HuH-7 (cell line): ENCODE measurements around the gene TGFBR2.

Source experiments
- DNase-seq: peaks from one replicate; pipeline ENCODE4 v3.0.0; 2011; ENCODE audit warnings: low spot score

Gene TGFBR2

GRCh38 chr3:30606301-30607031 lies at the start of gene TGFBR2:
TGFBR2 (plus strand) TSS chr3:30606601; CDS start chr3:30606884, 283 bp downstream.
- DNase-seq: peak; percentile 97

- no peak for DNase-seq
Observed at GRCh38 chr3:30557746-30558303, 48.6 kb upstream of the TGFBR2 start.

- DNase-seq: no peak
Observed at GRCh38 chr3:30563956-30564355, 42.4 kb upstream of the TGFBR2 start.

- DNase-seq: no peak
Observed at GRCh38 chr3:30567139-30567753, 39.2 kb upstream of the TGFBR2 start.

- no peak for DNase-seq
Observed at GRCh38 chr3:30576946-30577345, 29.5 kb upstream of the TGFBR2 start.

GRCh38 chr3:30577788-30578187 lies 28.6 kb upstream of the TGFBR2 start:
- DNase-seq: no peak

- peak; percentile 32 for DNase-seq
Observed at GRCh38 chr3:30578479-30578878, 27.9 kb upstream of the TGFBR2 start.

- no peak for DNase-seq
Observed at GRCh38 chr3:30578986-30579579, 27.3 kb upstream of the TGFBR2 start.

- DNase-seq: no peak
Observed at GRCh38 chr3:30581067-30581585, 25.3 kb upstream of the TGFBR2 start.

GRCh38 chr3:30581982-30582381 lies 24.4 kb upstream of the TGFBR2 start:
- DNase-seq: no peak

- DNase-seq: peak; percentile 30
Observed at GRCh38 chr3:30583973-30584372, 22.4 kb upstream of the TGFBR2 start.

- DNase-seq: no peak
Observed at GRCh38 chr3:30585654-30586053, 20.7 kb upstream of the TGFBR2 start.

- DNase-seq: no peak
Observed at GRCh38 chr3:30586096-30586805, 20.1 kb upstream of the TGFBR2 start.

- DNase-seq: no peak
Observed at GRCh38 chr3:30586806-30587486, 19.5 kb upstream of the TGFBR2 start.

GRCh38 chr3:30587904-30588303 lies 18.5 kb upstream of the TGFBR2 start:
- no peak for DNase-seq

- DNase-seq: no peak
Observed at GRCh38 chr3:30596152-30596551, 10.2 kb upstream of the TGFBR2 start.

GRCh38 chr3:30597131-30597768 lies 9.2 kb upstream of the TGFBR2 start:
- DNase-seq: peak; percentile 65

GRCh38 chr3:30597769-30598134 lies 8.6 kb upstream of the TGFBR2 start:
- no peak for DNase-seq

- DNase-seq: no peak
Observed at GRCh38 chr3:30598668-30599545, 7.5 kb upstream of the TGFBR2 start.

GRCh38 chr3:30600572-30600971 lies 5.8 kb upstream of the TGFBR2 start:
- DNase-seq: no peak
